ENCODE measurements around the gene SYNGR1. TPM values are rescaled to one million over a fixed set of nuclear protein-coding genes. Genes with fewer than 3 reads are reported as not detected.

Gene SYNGR1
- total and polyA plus RNA-seq, 12 donors, result 29.8 to 85.8 (median 41.6) TPM

GRCh38 chr22:39414377-39414776, 64.6 kb downstream of the SYNGR1 start:
- Histone ChIP-seq H3K4me1 (peaks cover 5 to 58% (median 22%) of the 10 kb centered on the region in 9 donors), H3K36me3 (peaks cover 0 to 53% (median 31%) of the 10 kb centered on the region in 9 donors), H3K27ac (peak overlapping the region in 4 of 10 donors; percentile 12 to 43 (median 28)), H3K9me3 (no peaks in the 10 kb centered on the region), H3K27me3 (no peaks in the 10 kb centered on the region), H3K4me3 (no peak overlapping the region)
- DNase-seq (no peak), ATAC-seq (peak in 1 of 8 donors; percentile 26)
- WGBS, 2 donors, result 87 to 89% methylated on average over 7 of the region's 7 CpGs
- intact Hi-C loops (cut with DNase I), result no loop called here
- TF ChIP-seq CTCF (IDR thresholded peaks at IDR 0.05), result no peak

- DNase-seq (peak; percentile 60 to 61), ATAC-seq (peak; percentile 76 to 94 (median 88))
- intact Hi-C loops (cut with DNase I), result no loop called here
- no peak for TF ChIP-seq CTCF (IDR thresholded peaks at IDR 0.05)
- H3K27me3 ChIP-seq, result no peaks in the 10 kb centered on the region
- H3K27ac ChIP-seq, result peak overlapping the region in 5 of 10 donors; percentile 10 to 43 (median 22)
- peaks cover 5 to 53% (median 22%) of the 10 kb centered on the region in 9 donors for H3K4me1 ChIP-seq
- no peaks in the 10 kb centered on the region for H3K9me3 ChIP-seq
- 46 to 59% methylated on average over 11 of the region's 11 CpGs for WGBS, 2 donors
- peaks cover 0 to 54% (median 36%) of the 10 kb centered on the region in 9 donors for H3K36me3 ChIP-seq
- H3K4me3 ChIP-seq, result no peak overlapping the region
Measured at GRCh38 chr22:39414886-39415285, 65.1 kb downstream of the SYNGR1 start.

GRCh38 chr22:39415506-39415905, 65.7 kb downstream of the SYNGR1 start:
- Histone ChIP-seq H3K4me1 (peaks cover 5 to 47% (median 22%) of the 10 kb centered on the region in 9 donors), H3K27ac (peak overlapping the region in 5 of 10 donors; percentile 0 to 43 (median 12)), H3K4me3 (no peak overlapping the region), H3K27me3 (no peaks in the 10 kb centered on the region), H3K36me3 (peaks cover 0 to 60% (median 41%) of the 10 kb centered on the region in 9 donors), H3K9me3 (no peaks in the 10 kb centered on the region)
- intact Hi-C loops (cut with DNase I), result no loop called here
- no peak for DNase-seq
- ATAC-seq, result peak in 2 of 8 donors; percentile 7 to 18
- TF ChIP-seq CTCF (IDR thresholded peaks at IDR 0.05), result no peak
- 94% methylated on average over 16 of the region's 16 CpGs for WGBS, 2 donors

- DNase-seq (no peak), ATAC-seq (peak in 3 of 8 donors; percentile 6 to 8 (median 6))
- intact Hi-C loops (cut with DNase I), result no loop called here
- Histone ChIP-seq H3K27ac (no peak overlapping the region), H3K36me3 (peaks cover 0 to 66% (median 41%) of the 10 kb centered on the region in 9 donors), H3K4me1 (peaks cover 5 to 39% (median 22%) of the 10 kb centered on the region in 9 donors), H3K9me3 (no peaks in the 10 kb centered on the region), H3K4me3 (no peak overlapping the region), H3K27me3 (no peaks in the 10 kb centered on the region)
- TF ChIP-seq CTCF (IDR thresholded peaks at IDR 0.05), result no peak
- WGBS, 2 donors, result 64 to 68% methylated on average over 7 of the region's 7 CpGs
Measured at GRCh38 chr22:39416319-39416718, 66.5 kb downstream of the SYNGR1 start.

All from heart right ventricle (tissue), 16 donors.